Heart left ventricle (tissue), 13 donors: Measurements from ENCODE around the gene ADIG.

Experiments
- POLR2A ChIP-seq, 2 donors: fragments of 450-650 bp; IDR thresholded peaks; one replicate each; pipeline ENCODE4 v1.6.1; 2017; ENCODE audit warnings: antibody characterized with exemption in 2 of 2, mild to moderate bottlenecking in 2 of 2, moderate library complexity in 2 of 2
- TF ChIP-seq, protein P1 (sequence below), 12 donors: fragments of 200-600 bp; sonication (generic) in 4 of 12; IDR thresholded peaks; one replicate each; pipeline versions ENCODE4 v1.5.0 to v1.8.0; 2018 to 2022; ENCODE audit warnings: antibody characterized with exemption in 12 of 12, mild to moderate bottlenecking in 5 of 12
- donor health status: ischemic (EF 13 %, LVEDD 7.1; RV severe dilation, severe dysfunction).
- donor health status: DM: no; HTN: yes; CAD: no.
- donor health status: DM: no; HTN: no; CAD: no.
- donor health status: ischemic (EF 25% LVEDD 6.9; RV normal size, moderate dysfunction).
- donor health status: ischemic (EF 25% LVEDD 5.7; RV mildly dilated, moderate dysfunction).
- donor health status: ischemic (EF 35%, LVEDD 5.7; RV mildly dilated, moderate dysfunction).
- donor health status: nonischemic (EF 11% LVEDD 7.7; RV severe dilation, severe dysfunction).
- donor health status: DM: yes; HTN: yes; CAD: no.
- donor health status: PGD.
- donor health status: ischemic (EF 29% LVEDD 5.4; RV normal size, mild dysfunction).
- donor health status: nonischemic (EF 23%, LVEDD 6.1; RV moderate dilation, normal function).

GRCh38 chr20:38534756-38535155, 46.2 kb upstream of the ADIG start:
- TF ChIP-seq, protein P1, sequence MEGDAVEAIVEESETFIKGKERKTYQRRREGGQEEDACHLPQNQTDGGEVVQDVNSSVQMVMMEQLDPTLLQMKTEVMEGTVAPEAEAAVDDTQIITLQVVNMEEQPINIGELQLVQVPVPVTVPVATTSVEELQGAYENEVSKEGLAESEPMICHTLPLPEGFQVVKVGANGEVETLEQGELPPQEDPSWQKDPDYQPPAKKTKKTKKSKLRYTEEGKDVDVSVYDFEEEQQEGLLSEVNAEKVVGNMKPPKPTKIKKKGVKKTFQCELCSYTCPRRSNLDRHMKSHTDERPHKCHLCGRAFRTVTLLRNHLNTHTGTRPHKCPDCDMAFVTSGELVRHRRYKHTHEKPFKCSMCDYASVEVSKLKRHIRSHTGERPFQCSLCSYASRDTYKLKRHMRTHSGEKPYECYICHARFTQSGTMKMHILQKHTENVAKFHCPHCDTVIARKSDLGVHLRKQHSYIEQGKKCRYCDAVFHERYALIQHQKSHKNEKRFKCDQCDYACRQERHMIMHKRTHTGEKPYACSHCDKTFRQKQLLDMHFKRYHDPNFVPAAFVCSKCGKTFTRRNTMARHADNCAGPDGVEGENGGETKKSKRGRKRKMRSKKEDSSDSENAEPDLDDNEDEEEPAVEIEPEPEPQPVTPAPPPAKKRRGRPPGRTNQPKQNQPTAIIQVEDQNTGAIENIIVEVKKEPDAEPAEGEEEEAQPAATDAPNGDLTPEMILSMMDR (IDR thresholded peaks at IDR 0.05): no peak
- no peak for TF ChIP-seq POLR2A (IDR thresholded peaks at IDR 0.05)
